ENCODE data around the gene C14orf132. TPM values are rescaled to one million over a fixed set of nuclear protein-coding genes. Genes with fewer than 3 reads are reported as not detected.

C14orf132 gene
- total RNA-seq, 2 donors from 2014 or later: 1.6 to 5.6 TPM

DNA sequence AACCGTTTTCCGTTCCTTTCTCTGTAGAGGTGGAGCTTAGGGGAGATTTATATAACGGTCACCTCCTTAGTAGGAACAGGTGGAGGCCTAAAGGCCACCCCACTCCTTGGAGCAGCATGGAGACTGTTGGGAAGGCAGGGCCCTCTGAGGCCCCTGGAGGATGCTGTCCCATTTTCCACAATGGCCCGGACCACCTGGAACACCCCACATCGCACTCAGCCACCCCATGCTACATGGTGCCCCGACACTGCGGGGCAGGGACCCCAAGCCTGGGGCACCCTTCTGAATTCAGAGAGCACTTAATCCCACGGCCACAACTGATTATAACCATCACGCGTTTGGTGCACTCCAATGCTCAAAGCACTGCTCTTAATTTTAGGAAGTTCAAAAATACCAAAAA is 41.4 kb downstream of the C14orf132 start:
- no peak for DNase-seq (ENCODE audit: low spot score)
- no peak overlapping the region for H3K27ac ChIP-seq
- TF ChIP-seq, protein P1, sequence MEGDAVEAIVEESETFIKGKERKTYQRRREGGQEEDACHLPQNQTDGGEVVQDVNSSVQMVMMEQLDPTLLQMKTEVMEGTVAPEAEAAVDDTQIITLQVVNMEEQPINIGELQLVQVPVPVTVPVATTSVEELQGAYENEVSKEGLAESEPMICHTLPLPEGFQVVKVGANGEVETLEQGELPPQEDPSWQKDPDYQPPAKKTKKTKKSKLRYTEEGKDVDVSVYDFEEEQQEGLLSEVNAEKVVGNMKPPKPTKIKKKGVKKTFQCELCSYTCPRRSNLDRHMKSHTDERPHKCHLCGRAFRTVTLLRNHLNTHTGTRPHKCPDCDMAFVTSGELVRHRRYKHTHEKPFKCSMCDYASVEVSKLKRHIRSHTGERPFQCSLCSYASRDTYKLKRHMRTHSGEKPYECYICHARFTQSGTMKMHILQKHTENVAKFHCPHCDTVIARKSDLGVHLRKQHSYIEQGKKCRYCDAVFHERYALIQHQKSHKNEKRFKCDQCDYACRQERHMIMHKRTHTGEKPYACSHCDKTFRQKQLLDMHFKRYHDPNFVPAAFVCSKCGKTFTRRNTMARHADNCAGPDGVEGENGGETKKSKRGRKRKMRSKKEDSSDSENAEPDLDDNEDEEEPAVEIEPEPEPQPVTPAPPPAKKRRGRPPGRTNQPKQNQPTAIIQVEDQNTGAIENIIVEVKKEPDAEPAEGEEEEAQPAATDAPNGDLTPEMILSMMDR (IDR thresholded peaks at IDR 0.05): no peak
- H3K27me3 ChIP-seq: no peaks in the 10 kb centered on the region
- no peaks in the 10 kb centered on the region for H3K4me1 ChIP-seq
- no peaks in the 10 kb centered on the region for H3K36me3 ChIP-seq
- H3K4me3 ChIP-seq: no peak overlapping the region
- no peaks in the 10 kb centered on the region for H3K9me3 ChIP-seq

DNA sequence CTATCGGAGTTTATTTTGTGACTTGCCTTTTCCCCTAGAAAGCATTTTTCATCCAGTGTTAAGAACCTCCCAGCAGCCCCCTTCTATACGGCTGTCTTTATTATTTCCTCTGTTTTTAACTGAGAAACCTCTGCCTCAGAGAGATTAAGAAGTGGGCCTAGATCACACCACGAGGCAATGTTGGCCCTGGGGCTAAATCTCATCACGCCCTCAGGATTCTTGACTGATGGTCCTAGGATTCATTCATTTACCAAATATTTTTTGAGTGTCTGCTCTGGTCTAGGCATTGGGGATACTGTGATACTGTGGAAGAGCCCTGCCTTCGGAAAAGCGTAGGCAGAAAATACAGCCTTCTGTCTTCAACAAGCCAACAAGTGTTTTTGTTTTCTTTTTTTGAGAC is 42.1 kb downstream of the C14orf132 start:
- TF ChIP-seq, protein P1 (IDR thresholded peaks at IDR 0.05): no peak
- no peak for DNase-seq (ENCODE audit: low spot score)
- H3K4me3 ChIP-seq: no peak overlapping the region
- H3K27me3 ChIP-seq: no peaks in the 10 kb centered on the region
- no peaks in the 10 kb centered on the region for H3K9me3 ChIP-seq
- no peaks in the 10 kb centered on the region for H3K36me3 ChIP-seq
- no peaks in the 10 kb centered on the region for H3K4me1 ChIP-seq
- H3K27ac ChIP-seq: no peak overlapping the region

DNA sequence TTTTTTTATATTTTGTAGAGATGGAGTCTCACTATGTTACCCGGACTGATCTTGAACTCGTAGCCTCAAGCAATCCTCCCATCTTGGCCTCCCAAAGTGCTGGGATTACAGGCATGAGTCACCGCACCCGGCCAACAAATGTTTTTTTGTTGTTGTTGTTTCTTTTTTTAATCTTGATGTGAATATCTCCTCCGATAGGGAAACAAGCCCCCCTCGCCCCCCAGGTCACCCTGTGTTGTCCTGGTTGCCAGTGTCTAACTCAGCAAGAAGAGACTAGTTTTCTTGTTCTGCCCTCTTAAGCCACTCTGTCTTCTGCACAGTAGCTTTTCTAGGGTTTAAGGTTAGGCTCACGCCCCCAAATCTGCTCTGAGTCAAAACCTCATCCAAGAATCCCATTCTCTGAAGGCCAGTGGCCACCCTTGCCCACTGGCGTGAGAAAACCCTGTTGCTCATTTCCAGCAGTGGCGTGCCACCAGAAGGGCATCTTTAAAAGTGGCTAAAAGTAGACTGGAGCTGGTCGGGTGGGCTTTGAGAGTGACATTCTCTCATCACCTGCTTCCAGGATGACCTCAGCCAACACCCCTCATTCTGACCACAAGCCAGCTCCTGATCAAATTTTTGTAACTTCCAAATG is 42.7 kb downstream of the C14orf132 start:
- no peaks in the 10 kb centered on the region for H3K9me3 ChIP-seq
- no peaks in the 10 kb centered on the region for H3K4me1 ChIP-seq
- TF ChIP-seq, protein P1 (IDR thresholded peaks at IDR 0.05): no peak
- H3K36me3 ChIP-seq: no peaks in the 10 kb centered on the region
- DNase-seq (ENCODE audit: low spot score): no peak
- no peak overlapping the region for H3K27ac ChIP-seq
- H3K27me3 ChIP-seq: no peaks in the 10 kb centered on the region
- H3K4me3 ChIP-seq: no peak overlapping the region

DNA sequence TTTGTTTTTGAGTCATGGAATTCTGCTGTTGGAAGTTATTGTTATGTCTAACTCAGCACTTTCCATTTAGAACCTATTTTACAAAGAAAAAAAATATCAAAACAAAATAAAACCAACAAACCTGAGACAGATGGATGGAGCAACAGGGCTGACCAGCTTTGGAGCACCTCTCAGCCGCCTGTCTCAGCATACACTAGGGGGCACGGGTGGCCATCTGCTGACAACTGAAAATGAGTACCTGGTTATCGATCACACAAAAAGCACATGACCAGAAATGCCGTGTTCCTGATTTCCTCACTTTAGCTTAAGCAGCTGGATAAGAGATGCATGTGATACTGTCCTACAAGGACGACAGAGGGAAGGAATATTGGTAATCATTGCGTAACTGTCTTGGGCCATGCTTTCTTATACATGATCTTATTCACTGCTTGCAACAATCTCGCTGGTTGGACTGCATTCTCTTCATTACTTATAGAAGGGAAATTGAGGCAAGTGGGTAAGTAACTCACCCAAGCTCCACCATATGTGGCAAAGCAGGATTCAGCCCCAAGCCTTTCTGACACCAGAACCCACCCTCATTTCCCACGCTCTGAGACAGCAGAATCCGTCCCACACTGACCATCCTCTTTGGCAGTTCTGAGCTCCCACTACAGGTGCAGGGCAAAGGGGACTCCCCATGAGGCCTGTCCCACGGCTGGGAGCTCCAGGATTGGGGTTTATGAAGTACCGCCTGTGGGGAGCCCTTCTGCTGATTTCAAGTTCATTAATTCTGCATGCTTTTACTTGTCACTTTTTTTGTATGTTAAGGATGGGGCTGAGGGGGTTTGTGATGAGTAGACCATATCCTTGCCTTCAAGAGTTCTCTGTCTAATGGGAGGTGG is 43.5 kb downstream of the C14orf132 start:
- Histone ChIP-seq H3K27ac (no peak overlapping the region), H3K4me3 (no peak overlapping the region), H3K9me3 (no peaks in the 10 kb centered on the region), H3K27me3 (no peaks in the 10 kb centered on the region), H3K4me1 (no peaks in the 10 kb centered on the region), H3K36me3 (no peaks in the 10 kb centered on the region)
- TF ChIP-seq, protein P1 (IDR thresholded peaks at IDR 0.05): no peak
- no peak for DNase-seq (ENCODE audit: low spot score)

DNA sequence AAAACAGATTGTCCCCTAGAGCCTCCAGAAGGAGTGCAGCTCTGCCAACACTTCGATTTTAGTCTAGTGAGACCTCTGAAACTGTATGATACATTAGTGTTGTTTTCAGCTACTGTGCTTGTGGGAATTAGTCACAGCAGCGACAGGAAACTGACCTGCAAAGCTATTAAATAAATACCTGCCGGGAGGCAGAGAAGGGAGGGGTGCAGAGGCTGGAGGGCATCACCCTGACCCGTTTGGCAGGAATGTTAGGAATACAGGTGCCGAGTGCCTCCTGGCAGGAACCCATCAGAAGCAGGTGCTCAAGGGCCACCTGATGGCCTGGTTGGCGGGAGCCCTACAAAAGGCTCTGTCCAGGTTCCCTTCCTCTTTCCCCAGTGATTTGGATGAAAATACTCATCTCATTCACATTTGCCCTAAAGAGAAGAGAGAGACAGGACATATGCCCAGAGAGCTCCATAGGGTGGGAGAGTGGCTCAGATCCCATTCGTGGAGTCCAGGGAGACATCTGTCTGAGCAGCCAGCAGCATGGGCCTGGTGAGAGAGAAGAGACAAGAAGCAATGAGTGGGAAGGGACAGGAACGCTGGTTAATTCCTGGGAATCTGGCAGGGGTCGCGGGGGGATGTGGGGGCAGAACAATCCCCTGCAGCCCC is 44.6 kb downstream of the C14orf132 start:
- no peaks in the 10 kb centered on the region for H3K9me3 ChIP-seq
- no peak overlapping the region for H3K27ac ChIP-seq
- TF ChIP-seq, protein P1 (IDR thresholded peaks at IDR 0.05): no peak
- H3K4me3 ChIP-seq: no peak overlapping the region
- no peaks in the 10 kb centered on the region for H3K27me3 ChIP-seq
- H3K4me1 ChIP-seq: no peaks in the 10 kb centered on the region
- no peak for DNase-seq (ENCODE audit: low spot score)
- no peaks in the 10 kb centered on the region for H3K36me3 ChIP-seq
